WI38 (cell line): ENCODE data around the gene E2F7.

Experiments used
- H3K4me3 ChIP-seq: 2 replicates; pipeline ENCODE4 v1.5.1; 2011; ENCODE audit warnings: low read depth, mild to moderate bottlenecking, control low read depth, low read length
- CTCF ChIP-seq: IDR thresholded peaks from 2 replicates; pipeline ENCODE4 v1.5.1; 2012; ENCODE audit warnings: low read depth, mild to moderate bottlenecking, control low read depth, low read length

E2F7 gene

GRCh38 chr12:77065361-77066204, at the start of gene E2F7:
TSS of gene E2F7 (minus strand) at chr12:77065569. CDS start at chr12:77064635, 934 bp downstream.
- TF ChIP-seq CTCF, result no peak
- peak within 1 kb of the TSS; percentile 92 for H3K4me3 ChIP-seq

DNA sequence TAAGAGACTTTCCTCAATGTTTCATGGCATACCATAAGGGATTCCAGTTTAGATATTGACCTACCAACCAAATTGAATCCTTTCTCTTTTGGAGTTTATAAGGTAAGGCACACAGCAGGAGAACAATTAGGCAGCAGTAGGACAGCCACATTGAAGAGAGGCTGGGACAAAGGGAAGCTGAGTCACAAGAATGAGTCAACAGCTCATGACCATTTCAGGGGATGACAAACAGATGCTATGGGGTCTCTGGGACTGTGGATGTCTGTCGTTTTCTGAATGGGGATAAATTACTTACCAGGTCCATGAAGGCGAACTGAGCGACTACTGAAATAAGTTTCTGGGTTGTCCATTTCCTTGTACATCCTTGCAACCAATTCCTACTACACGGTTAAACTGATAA, 48.6 kb upstream of the E2F7 start:
- TF ChIP-seq CTCF, result no peak
- no peak overlapping the region for H3K4me3 ChIP-seq

- no peak overlapping the region for H3K4me3 ChIP-seq
- no peak for TF ChIP-seq CTCF
These were observed 43.3 kb upstream of the E2F7 start for GRCh38 chr12:77108707-77109106.

DNA sequence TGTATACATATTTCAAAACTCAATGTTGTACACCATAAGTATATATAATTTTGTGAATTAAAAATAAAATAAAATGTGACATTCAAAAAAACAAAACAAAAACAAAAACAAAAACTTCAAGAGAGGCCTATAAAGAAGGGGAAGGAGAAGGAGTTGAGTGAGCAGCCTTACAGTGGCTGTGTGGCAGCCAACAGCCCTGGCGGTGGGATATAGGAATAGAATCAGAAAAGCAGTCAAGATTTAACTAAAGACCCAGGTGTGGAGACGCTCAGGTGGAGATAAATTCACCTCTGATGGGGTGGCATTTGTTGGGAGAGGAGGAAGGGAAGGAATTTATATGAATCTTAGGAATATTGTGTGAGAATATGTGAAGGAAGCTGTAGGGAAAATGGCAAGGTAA, 41.8 kb upstream of the E2F7 start:
- no peak for TF ChIP-seq CTCF

DNA sequence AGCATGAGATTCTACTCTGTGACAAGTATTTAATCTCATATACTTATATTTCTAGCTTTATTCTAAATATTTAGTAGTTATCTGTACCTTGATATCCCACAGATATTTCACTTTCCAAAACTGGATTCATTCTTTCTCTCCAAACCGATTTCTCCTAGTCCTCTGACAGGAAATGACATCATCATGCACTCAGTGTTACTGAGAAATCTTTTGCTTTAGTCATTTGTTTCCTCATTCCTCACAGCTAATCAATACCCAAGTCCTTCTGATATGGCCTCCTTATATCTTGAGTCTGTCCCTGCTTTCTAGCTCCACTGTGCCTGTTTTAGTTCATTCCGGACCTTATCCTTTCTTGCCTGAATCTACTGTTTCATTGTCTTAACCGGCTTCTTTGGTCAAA, 39.4 kb upstream of the E2F7 start:
- no peak for TF ChIP-seq CTCF
- H3K4me3 ChIP-seq, result no peak overlapping the region

More for the DNA sequence above, 41.8 kb upstream of the E2F7 start:
- no peak overlapping the region for H3K4me3 ChIP-seq

DNA sequence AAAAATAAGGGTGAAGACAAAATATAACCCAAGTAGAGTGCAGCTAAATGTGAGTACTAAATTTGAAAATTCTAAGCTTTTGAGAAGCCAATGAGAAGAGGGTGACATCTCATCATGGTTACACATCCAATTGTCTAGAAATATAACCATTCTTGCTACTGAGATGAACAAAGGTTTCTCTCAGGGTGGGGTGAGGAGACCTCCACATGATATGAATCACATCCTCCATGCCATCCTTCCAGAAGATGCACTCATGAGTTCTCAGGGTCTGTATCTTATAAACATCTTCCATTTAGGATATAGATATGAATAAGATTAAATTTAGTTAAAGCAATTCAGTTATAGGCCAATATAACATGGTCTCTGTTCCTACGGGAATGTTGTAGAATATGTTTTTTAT, 38.9 kb upstream of the E2F7 start:
- no peak for TF ChIP-seq CTCF

DNA sequence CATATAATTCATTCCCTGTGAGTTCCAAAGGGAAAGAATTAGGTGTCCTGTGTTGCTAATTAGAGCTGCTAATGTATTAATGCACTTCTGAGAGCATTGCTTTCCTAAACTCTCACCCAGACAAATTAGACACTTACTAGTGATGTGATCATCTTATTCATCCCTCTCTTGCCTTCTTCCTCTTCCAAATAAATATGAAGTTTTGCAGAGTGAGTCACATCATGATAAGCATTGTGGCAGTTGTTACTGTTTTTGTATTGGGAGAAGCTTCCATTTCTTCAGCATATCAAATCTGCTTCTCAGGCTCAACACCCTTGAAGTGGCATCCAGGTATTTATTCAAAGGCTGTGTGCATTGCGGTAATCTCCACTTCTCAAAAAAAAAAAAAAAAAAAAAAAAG, 37.3 kb upstream of the E2F7 start:
- TF ChIP-seq CTCF, result no peak

More for the DNA sequence above, 38.9 kb upstream of the E2F7 start:
- no peak overlapping the region for H3K4me3 ChIP-seq

More for the DNA sequence above, 37.3 kb upstream of the E2F7 start:
- H3K4me3 ChIP-seq, result no peak overlapping the region
